GM18861 (cell line): ENCODE data around the gene GCH1.

Experiments
- ATAC-seq: cut with Tn5 transposase; IDR thresholded peaks from one replicate; pipeline ENCODE4 v1.9.1; 2021; ENCODE audit not compliant: unreplicated experiment

The GCH1 gene

DNA sequence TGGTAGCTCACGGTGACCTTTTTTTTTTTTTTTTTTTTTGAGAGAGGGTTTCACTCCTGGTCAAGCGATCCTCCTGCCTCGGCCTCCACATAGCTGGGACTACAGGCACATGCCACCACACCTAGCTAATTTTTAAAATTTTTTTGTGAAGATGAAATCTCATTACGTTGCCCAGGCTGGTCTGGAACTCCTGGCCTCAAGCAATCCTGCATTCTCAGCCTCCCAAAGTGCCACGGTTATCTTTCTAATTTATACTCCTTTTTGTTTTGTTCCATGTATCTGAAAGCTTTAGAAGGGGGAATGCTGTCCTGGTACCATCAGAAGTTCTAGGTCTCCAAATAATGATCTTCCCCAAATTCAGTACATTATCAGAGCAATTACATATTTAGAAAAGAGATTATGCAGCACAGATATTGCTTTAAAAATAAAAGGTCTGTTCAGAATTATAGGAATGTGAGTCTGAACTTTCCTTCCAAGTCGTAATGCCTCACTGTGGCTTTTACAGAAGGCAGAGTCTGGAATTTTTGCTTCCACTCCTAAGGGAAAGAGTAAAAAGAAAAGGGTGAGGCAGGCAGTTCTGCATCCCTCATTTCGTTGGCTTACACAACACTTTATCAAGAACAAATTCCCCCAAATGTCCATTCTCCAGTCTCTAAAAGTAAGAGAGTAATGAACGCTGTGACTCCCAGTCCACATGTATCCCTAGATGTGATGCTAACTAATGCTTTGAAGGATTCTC lies 73.0 kb downstream of the GCH1 start:
- no peak for ATAC-seq

DNA sequence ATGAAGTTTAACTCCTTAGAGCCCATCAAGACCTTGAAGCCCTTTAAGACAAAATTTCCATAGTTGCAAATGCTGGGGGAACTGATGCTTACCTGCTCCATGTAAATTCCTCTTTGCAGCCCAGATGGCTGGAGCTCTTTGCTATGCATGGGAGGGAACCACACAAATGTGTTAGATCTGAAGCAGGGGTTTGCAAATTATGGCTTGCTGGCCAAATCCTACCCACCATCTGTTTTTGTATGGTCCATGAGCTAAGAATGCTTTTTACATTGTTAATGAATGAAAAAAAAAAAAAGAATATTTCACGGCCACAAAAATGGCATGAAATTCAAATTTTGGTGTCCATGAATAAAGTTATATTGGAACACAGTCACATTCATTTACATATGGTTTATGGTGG lies 74.6 kb downstream of the GCH1 start:
- no peak for ATAC-seq

DNA sequence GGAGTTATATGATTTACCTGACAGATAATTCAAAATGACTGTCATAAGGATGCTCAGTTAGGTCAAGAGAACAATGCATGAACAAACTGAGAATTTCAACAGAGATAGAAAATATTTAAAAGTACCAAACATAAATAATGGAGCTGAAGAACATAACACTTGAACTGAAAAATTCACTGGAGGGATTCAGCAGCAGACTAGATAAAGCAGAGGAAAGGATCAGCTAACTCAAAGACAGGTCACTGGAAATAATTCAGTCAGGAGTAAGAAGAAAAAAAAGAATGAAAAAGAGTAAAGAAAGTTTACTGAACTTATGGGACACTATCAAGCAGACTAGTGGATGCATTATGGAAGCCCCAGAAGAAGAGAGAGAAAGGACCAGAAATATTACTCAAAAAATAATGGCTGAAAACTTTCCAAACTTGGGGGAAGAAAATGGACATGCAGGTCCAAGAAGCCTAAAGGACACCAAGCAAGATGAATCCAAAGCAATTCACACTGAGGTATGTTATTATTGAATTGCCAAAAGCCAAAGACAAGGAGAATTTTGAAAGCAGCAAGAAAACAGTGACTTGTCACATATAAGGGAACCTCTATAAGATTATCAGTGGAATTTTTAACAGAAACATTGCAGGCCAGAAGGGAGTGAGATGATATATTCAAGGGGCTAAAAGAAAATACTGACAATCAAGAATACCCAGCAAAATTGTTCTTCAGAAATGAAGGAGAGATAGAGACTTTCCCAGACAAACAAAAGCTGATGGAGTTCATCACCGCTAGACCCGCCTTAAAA lies 78.7 kb downstream of the GCH1 start:
- ATAC-seq, result no peak

DNA sequence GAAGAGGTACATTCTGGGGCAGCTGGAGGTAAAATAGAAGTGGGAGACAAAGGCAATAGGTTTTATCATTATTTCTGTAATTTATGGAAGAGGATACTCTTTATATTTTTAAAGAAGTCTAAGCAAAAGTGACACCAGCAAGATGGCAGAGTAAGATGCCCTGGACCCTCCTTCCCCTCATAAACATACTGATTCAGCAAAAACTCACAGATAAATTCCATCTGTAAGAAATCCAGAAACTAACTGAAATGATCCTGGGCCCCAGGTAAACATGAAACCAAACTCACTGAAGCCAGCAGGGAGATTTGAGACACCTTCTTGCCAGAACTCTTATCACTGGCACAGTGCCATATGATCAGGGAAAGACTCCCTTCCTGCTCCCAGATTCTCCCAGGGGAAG lies 79.9 kb downstream of the GCH1 start:
- no peak for ATAC-seq

DNA sequence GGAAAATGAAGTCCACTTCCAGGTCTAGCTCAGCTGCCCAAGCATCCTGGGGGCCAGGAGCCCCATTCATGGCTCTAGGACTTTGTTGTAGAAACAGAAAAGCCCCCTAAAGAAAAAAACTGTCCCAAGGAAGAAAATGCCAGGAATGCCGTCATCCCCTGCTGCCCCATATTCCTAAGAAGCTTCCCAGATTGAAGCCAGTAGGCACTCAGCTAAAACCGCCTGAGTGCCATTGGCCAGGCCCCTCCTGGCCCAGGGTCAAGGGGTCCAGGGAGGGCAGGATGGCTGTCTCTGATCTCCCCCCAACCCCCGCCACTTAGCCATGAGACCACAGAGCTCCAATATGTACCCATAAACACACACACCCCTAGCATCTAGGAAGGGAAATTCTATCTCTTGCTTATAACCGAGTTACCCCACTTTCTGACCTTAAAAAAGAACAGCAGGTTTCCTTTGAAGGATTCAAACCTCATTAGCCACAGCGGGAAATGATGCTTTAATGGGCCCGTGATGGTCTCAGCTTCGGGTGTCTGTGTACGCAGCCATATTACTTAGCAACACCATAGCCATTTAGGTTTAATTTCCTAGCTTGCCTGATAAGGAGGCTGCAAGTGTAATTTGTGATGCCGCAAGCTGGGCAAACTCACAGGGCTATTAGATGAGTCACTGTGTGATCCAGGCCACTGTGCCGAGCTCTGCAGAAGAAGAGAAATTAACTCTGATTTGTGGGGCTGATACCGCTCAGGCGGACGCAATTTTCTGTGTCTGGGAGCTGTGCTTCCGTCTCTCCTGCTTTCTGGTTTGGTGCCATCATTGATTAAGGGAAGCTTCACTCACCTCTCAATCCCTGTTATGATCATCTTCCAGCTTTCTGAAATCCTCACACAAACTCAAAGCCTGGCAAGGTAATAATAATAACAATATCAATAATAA lies 84.2 kb downstream of the GCH1 start:
- no peak for ATAC-seq

DNA sequence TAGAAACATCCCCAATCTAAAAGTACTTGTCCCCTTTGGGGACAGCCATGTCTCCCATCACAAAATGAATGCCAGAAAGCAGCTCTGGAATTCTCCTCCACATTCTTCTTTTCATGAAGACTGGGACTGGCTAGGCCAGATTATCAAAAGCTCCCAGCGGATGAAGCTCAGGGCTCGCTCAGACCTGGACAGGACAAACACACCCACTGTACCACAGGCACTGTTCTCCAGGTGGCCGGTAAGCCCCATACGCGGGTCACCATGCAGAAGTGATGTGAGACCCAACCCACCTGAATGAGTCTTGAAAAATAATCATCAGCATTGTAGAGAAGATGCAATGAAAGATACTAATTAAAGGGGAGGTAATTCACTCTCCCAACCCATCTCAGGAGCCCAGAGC lies 85.1 kb downstream of the GCH1 start:
- ATAC-seq, result no peak

DNA sequence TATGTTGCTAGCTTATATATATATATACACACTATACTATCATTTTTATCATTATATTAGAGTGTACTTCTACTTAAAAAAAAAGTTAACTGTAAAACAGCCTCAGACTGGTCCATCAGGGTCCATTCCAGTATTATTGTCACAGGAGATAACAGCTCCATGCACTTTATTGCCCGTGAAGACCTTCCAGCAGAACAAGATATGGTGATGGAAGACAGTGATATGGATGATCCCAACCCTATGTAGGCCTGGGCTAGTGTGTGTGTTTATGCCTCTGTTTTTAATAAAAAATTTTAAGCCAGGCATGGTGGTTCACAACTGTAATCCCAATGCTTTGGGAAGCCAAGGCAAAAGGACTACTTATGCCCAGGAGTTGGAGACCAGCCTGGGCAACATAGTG lies 86.2 kb downstream of the GCH1 start:
- ATAC-seq, result no peak

DNA sequence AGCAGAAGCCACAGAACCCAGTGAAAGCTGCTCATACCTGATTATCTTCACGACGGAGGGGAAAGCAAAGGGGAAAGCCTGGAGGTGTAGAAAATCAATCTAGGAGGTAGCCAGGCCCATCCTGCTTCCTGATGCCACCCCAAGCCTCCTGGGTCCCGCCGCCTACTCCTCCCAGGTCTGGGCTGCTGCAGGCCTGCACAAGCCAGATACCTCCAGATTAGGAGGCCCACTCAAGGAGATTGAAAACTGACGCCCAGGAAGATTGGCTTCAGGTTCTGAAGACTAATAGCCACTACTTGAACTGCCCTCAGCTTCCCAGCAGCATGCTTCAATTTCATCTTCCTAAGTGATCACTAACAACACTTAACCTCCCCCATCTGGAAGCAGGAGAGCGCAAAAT lies 87.1 kb downstream of the GCH1 start:
- no peak for ATAC-seq

DNA sequence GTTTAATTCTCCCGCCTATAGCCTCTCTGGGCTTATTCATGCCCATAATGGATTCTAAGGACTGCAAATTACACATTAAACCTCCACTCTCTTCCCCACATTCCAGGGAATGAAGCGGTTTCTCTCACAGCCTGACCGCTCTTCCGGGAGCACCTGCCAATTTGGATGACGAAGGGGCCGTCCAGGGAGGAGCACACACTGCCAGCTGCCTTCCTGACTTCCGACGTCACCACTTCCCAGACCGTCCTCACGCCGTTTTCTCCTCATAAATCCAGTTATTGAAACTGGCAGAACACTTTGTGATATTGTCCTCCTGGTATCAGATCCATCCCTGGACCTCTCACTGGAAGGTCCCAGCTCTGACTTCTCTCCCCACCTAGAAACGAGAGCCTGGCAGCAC lies 87.6 kb downstream of the GCH1 start:
- no peak for ATAC-seq

DNA sequence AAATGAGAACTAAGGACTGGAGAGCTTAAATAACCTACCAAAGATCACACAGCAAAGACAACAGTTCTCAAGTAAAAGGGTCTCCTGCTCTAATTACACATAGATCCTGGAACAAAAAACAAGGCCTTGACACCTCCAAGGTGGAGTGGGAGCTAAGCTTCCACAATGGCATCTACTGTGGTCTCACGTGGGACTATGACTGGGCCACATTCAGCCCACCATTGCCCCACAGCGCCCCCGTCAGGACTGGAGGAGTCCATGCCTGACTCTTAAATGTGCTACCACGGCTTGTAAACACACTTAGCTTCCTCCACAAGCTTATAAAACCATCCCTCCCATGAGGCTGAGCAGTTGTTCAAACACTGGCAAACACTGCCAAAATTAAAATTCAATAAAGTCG lies 88.5 kb downstream of the GCH1 start:
- no peak for ATAC-seq

DNA sequence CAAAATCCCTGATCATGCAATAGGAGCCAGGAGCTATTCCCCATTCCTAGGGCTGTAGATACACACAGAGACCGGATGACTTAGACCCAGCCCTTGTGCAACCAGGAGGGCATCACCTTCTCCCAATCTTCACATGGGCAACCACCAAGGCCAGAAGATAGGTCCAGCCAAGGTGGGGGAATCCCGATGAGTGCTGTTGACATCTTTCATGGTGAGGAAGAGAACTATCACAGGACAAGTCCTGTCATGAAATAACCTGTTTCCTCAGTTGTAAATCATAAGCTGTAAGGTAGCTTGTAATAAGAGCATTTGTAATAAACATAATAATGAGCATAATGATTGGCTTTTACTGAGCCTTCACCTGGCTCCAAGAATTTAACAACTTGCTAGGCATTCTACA lies 89.5 kb downstream of the GCH1 start:
- ATAC-seq, result no peak

DNA sequence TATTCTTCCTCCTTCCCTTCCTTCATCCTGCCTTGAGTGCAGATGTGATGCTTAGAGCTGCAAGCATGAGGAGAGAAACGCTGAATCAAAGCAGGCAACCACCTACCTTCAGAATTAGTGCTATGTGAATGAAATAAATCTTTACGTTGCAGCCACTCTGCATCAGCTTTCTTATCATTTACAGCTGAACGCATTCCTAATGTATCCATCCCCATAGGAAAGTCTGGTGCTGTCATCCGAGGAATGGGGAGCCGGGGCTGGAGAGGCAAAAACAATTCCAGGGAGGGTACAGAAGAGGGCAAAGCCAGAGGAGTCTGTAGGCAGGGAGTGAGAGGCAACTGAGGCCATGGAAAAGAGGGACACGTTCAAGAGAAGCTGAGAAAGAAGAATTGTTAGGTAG lies 90.0 kb downstream of the GCH1 start:
- ATAC-seq, result no peak

DNA sequence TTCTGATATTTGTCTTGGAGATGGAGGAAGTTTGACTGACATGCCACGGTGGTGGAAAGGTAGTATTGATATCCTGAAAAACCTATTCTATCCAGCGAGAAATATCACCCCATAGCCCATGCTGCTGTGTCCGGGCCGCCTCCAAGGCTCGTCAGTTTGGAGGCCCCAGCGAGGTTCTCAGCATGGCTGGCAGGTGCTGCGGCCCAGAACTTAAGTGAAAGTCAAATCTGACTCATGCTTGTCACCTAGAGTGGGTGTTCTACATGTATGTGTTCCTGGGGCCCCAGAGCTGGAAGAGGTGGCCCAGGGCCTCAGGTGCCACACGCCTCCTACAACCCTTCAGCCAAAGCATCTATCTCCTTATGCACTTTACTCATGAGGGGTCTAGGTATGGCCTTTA lies 92.9 kb downstream of the GCH1 start:
- no peak for ATAC-seq

DNA sequence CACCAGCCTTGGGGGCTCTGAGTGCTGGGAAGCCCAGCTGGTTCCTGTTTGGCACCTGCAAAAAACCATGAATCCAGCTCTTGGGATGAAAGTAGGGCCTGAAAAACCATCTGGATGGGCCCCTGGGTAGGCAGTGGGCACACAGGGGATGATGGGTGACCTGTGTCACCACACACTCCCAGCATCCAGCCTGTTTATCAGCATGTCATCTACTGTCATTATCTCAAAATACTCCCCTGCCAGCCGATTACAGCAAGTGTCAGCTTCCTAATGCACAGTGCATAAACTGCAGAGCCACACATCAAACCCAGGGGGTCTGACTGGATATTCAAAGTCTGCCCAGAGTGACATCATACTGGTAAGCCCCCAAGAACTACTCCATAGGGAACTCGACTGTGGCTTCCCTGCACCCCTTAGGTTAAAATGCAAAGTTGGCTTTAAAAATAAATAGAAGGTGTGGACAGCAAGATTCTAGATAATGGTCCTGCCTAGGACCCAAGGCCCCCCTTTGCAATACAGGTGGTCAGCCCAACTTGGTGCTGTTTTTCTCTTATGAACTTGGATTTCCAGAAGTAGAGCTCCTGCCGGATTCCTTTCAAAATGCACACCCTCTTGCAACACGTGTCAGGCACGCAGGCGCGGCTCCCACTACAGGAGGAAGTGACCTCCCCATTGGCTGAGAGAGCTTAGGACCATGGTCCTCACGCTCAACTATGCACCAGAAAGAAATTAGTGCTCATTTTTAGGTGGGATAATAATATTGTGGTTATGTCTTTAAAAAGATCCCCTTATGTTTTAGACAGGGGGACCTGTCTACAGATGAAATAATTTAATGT lies 94.1 kb downstream of the GCH1 start:
- no peak for ATAC-seq

DNA sequence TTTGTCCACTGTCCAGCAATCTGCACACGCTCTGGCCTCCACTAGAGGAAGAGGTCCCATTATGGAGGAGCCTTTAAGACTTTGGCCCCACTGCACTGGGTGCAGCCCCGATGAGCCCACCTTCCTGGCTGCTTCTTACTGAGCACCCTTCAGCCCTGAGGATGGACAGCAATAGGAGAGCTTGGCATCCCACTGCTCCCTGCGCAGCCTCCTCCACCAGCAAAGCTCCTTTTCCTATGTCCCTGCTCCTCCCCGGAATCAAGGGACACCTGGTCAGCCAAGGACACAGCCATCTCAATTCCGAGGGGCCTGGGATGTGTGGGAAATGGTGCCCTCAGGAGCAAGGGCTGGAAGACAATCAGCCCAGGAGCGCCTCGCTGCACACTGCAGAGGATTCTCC lies 94.7 kb downstream of the GCH1 start:
- ATAC-seq, result no peak

DNA sequence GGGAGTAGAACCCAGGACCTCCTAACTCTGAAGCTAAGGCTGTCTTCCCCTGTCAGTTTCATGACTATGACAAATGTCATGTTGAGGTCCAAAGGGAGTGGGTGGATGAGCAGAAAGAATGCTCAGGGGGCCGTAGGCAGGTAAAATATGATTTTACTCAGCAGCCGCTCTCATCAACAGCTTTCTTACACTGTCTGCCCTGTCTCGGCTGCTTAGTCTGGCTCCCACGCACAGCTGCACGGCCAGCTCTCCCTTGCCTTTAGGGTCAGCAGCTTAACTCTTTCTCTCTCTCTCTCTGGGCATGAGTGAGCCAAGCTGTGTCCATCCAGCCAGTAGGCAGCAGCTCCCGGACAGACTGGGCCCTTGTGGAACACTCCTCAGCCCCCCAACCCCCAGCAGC lies 95.2 kb downstream of the GCH1 start:
- ATAC-seq, result no peak

DNA sequence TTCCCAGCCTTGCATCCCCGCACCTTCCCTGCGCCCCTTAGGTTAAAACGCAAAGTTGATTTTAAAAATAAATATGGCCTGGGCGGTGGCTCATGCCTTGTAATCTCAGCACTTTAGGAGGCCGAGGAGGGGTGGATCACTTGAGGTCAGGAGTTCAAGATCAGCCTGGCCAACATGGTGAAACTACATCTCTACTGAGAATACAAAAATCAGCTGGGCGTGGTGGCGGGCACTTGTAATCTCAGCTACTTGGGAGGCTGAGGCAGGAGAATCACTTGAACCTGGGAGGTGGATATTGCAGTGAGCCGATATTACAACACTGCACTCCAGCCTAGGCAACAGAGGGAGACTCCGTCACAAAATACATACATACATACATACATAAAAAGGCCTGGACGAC lies 96.0 kb downstream of the GCH1 start:
- no peak for ATAC-seq

DNA sequence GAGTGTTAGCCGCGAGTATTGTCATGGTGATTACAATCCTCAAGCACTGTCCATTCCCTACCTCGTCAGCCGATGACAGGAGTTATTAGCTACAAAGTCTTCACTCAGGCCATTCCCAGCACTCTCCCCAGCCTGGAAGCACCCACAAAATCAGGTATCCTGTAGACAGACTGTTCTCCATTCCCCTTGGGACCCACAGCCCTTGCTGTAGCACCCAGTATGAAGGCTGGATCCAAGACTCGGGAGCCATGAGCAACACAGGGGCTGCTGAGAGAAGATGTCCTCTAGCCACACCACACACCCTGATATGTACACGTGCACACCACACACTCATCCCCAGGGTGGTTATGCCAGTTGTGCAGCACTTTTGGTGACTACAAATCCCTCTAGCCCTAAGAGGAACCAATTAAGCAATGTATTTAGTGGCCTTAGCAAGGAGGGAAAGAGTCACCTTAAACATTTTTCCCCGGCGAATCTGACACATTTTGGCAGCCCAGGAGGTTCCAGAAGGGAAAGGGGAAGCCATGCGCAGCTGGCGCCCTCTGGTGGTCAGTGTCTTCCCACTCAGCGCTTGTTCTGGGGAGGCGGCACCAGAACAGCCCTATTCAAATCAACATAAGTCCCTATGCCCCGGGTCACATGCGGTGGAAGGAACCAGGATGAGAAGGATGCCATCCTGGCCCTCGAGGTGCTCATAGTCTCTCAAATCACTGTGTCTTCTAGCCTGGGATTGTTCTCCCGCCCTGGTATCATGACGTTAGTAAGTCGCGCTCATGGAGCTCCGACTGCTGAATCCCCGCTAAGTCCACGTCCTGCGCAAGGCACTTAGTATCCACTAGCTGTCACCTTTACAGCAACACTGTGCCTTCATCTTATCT lies 96.9 kb downstream of the GCH1 start:
- ATAC-seq, result peak; percentile 60

DNA sequence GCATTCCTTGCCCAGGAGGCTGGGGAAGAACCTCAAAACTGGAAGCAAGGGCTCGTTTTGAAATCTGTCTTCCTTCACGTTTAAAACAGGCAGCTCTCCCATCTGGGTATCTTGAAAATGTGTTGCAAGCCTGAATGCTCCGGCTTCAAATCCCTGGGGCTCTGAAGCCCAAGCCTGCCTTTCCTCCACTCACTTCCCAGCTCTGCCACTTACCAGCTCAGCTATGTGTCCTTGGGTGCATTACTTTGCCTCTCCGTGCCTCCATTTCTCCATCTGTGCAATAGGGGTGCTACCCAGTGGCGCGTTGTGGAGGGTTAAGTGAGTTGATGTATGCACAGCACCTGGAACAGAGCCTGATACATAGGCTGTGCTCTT lies 97.6 kb downstream of the GCH1 start:
- ATAC-seq, result no peak

DNA sequence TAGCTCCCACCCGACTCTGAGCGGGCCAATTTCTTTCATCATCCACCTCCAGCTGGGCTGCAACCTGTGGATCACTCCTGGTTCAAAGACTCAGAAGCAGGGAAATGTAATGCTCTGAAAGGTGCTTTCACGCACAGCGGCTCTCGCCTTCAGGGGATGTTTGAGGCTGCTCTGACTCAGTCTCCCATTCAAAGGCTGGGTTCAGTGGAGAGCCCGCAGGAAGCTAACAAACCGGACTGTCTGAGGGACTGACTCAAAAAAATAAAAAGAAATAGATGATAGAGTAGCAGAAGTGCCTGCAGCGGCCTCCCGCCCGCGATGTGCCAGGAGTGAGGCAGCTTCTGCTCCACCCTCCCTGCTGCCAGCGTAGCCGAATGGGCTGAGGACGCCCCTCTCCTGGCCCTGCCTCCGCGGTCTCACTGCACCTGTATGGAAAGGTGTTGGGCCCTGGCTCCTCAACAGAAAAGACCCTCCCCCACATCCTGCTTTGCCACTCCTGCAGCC lies 98.0 kb downstream of the GCH1 start:
- no peak for ATAC-seq
